ENCODE data around the gene PXN.

Gene PXN

GRCh38 chr12:120278137-120279069, 12.9 kb upstream of the PXN start:
- Histone ChIP-seq H3K27ac (ENCODE audit: low read depth, low read length) (no peak overlapping the region), H3K9ac (ENCODE audit: low read depth, low read length) (no peak overlapping the region), H3K4me1 (ENCODE audit: insufficient read depth, low read length) (no peaks in the 10 kb centered on the region), H3K27me3 (ENCODE audit: insufficient read depth, low read length) (no peaks in the 10 kb centered on the region), H3K4me3 (ENCODE audit: low read length) (no peak overlapping the region), H3K9me3 (ENCODE audit: insufficient read depth, low read depth, low read length) (peaks cover 4% of the 10 kb centered on the region), H3K36me3 (ENCODE audit: insufficient read depth, low read length) (no peaks in the 10 kb centered on the region)
- WGBS: 95% methylated on average over 55 of the region's 57 CpGs

- H3K27me3 ChIP-seq (ENCODE audit: insufficient read depth, low read length): no peaks in the 10 kb centered on the region
- H3K4me3 ChIP-seq (ENCODE audit: low read length): no peak overlapping the region
- peaks cover 4% of the 10 kb centered on the region for H3K9me3 ChIP-seq (ENCODE audit: insufficient read depth, low read depth, low read length)
- H3K27ac ChIP-seq (ENCODE audit: low read depth, low read length): no peak overlapping the region
- no peaks in the 10 kb centered on the region for H3K36me3 ChIP-seq (ENCODE audit: insufficient read depth, low read length)
- WGBS: 94% methylated on average over 6 of the region's 6 CpGs
- no peak overlapping the region for H3K9ac ChIP-seq (ENCODE audit: low read depth, low read length)
- no peaks in the 10 kb centered on the region for H3K4me1 ChIP-seq (ENCODE audit: insufficient read depth, low read length)
Observed at GRCh38 chr12:120276734-120277133, 11.2 kb upstream of the PXN start.

GRCh38 chr12:120267736-120268135, 2.2 kb upstream of the PXN start:
- Histone ChIP-seq H3K27me3 (ENCODE audit: insufficient read depth, low read length) (no peaks in the 10 kb centered on the region), H3K4me1 (ENCODE audit: insufficient read depth, low read length) (peaks cover 21% of the 10 kb centered on the region), H3K27ac (ENCODE audit: low read depth, low read length) (no peak overlapping the region; the same call in 1 of the 2 replicates), H3K4me3 (ENCODE audit: low read length) (no peak overlapping the region), H3K36me3 (ENCODE audit: insufficient read depth, low read length) (peaks cover 3% of the 10 kb centered on the region; the same call in 1 of the 2 replicates), H3K9ac (ENCODE audit: low read depth, low read length) (no peak overlapping the region), H3K9me3 (ENCODE audit: insufficient read depth, low read depth, low read length) (no peaks in the 10 kb centered on the region)
- WGBS: 73% methylated on average over 4 of the region's 4 CpGs

- Histone ChIP-seq H3K27ac (ENCODE audit: low read depth, low read length) (no peak overlapping the region), H3K4me3 (ENCODE audit: low read length) (0 out of 2 replicates have a peak overlapping the region, but pooled peaks have one; percentile 31)
Observed at GRCh38 chr12:120266180-120266870, 795 bp upstream of the PXN start.

GRCh38 chr12:120264904-120265472, 542 bp downstream of the PXN start:
- no peak overlapping the region; the same call in 1 of the 2 replicates for H3K27ac ChIP-seq (ENCODE audit: low read depth, low read length)
- H3K27me3 ChIP-seq (ENCODE audit: insufficient read depth, low read length): no peaks in the 10 kb centered on the region
- H3K36me3 ChIP-seq (ENCODE audit: insufficient read depth, low read length): peaks cover 7% of the 10 kb centered on the region
- H3K4me3 ChIP-seq (ENCODE audit: low read length): peak overlapping the region; percentile 84
- H3K4me1 ChIP-seq (ENCODE audit: insufficient read depth, low read length): peaks cover 30% of the 10 kb centered on the region
- WGBS: 2% methylated on average over 29 of the region's 29 CpGs
- H3K9me3 ChIP-seq (ENCODE audit: insufficient read depth, low read depth, low read length): no peaks in the 10 kb centered on the region
- H3K9ac ChIP-seq (ENCODE audit: low read depth, low read length): peak overlapping the region; percentile 86

More at GRCh38 chr12:120266180-120266870, 795 bp upstream of the PXN start:
- 91% methylated on average over 7 of the region's 8 CpGs for WGBS
- H3K36me3 ChIP-seq (ENCODE audit: insufficient read depth, low read length): peaks cover 7% of the 10 kb centered on the region
- H3K27me3 ChIP-seq (ENCODE audit: insufficient read depth, low read length): no peaks in the 10 kb centered on the region
- H3K4me1 ChIP-seq (ENCODE audit: insufficient read depth, low read length): peaks cover 30% of the 10 kb centered on the region
- no peak overlapping the region for H3K9ac ChIP-seq (ENCODE audit: low read depth, low read length)
- H3K9me3 ChIP-seq (ENCODE audit: insufficient read depth, low read depth, low read length): no peaks in the 10 kb centered on the region

GRCh38 chr12:120264086-120264903, 1.2 kb downstream of the PXN start:
- WGBS: 38% methylated on average over 14 of the region's 15 CpGs
- H3K4me3 ChIP-seq (ENCODE audit: low read length): peak overlapping the region; percentile 84
- no peaks in the 10 kb centered on the region for H3K9me3 ChIP-seq (ENCODE audit: insufficient read depth, low read depth, low read length)
- H3K27me3 ChIP-seq (ENCODE audit: insufficient read depth, low read length): no peaks in the 10 kb centered on the region
- H3K9ac ChIP-seq (ENCODE audit: low read depth, low read length): peak overlapping the region; percentile 86
- peaks cover 7% of the 10 kb centered on the region for H3K36me3 ChIP-seq (ENCODE audit: insufficient read depth, low read length)
- H3K27ac ChIP-seq (ENCODE audit: low read depth, low read length): no peak overlapping the region
- peaks cover 35% of the 10 kb centered on the region for H3K4me1 ChIP-seq (ENCODE audit: insufficient read depth, low read length)

GRCh38 chr12:120263748-120264085, 1.8 kb downstream of the PXN start:
- peaks cover 35% of the 10 kb centered on the region for H3K4me1 ChIP-seq (ENCODE audit: insufficient read depth, low read length)
- no peaks in the 10 kb centered on the region for H3K9me3 ChIP-seq (ENCODE audit: insufficient read depth, low read depth, low read length)
- 59% methylated on average over 5 of the region's 5 CpGs for WGBS
- H3K36me3 ChIP-seq (ENCODE audit: insufficient read depth, low read length): peaks cover 7% of the 10 kb centered on the region
- no peak overlapping the region for H3K27ac ChIP-seq (ENCODE audit: low read depth, low read length)
- peak overlapping the region; percentile 84 for H3K4me3 ChIP-seq (ENCODE audit: low read length)
- no peak overlapping the region for H3K9ac ChIP-seq (ENCODE audit: low read depth, low read length)
- H3K27me3 ChIP-seq (ENCODE audit: insufficient read depth, low read length): no peaks in the 10 kb centered on the region

- Histone ChIP-seq H3K9ac (ENCODE audit: low read depth, low read length) (no peak overlapping the region), H3K27me3 (ENCODE audit: insufficient read depth, low read length) (no peaks in the 10 kb centered on the region), H3K4me1 (ENCODE audit: insufficient read depth, low read length) (peaks cover 39% of the 10 kb centered on the region), H3K9me3 (ENCODE audit: insufficient read depth, low read depth, low read length) (no peaks in the 10 kb centered on the region), H3K36me3 (ENCODE audit: insufficient read depth, low read length) (peaks cover 7% of the 10 kb centered on the region), H3K4me3 (ENCODE audit: low read length) (peak overlapping the region; percentile 84; the same call in 1 of the 2 replicates), H3K27ac (ENCODE audit: low read depth, low read length) (no peak overlapping the region)
- WGBS: 76% methylated on average over 15 of the region's 15 CpGs
Observed at GRCh38 chr12:120262852-120263747, 2.4 kb downstream of the PXN start.

- no peak overlapping the region for H3K27ac ChIP-seq (ENCODE audit: low read depth, low read length)
- H3K27me3 ChIP-seq (ENCODE audit: insufficient read depth, low read length): no peaks in the 10 kb centered on the region
- H3K4me1 ChIP-seq (ENCODE audit: insufficient read depth, low read length): peaks cover 45% of the 10 kb centered on the region
- H3K9ac ChIP-seq (ENCODE audit: low read depth, low read length): no peak overlapping the region
- 91% methylated on average over 10 of the region's 10 CpGs for WGBS
- H3K36me3 ChIP-seq (ENCODE audit: insufficient read depth, low read length): peaks cover 7% of the 10 kb centered on the region
- no peaks in the 10 kb centered on the region for H3K9me3 ChIP-seq (ENCODE audit: insufficient read depth, low read depth, low read length)
- H3K4me3 ChIP-seq (ENCODE audit: low read length): no peak overlapping the region; the same call in 1 of the 2 replicates
Observed at GRCh38 chr12:120261951-120262851, 3.3 kb downstream of the PXN start.
